HG03460 (cell line): ENCODE measurements around the gene GRIK4.
"Not testable (repeated sequence)": the region's sequence is repeated elsewhere in the genome, so short reads cannot be mapped to it uniquely, and the experiment has no call there.

ENCODE experiments used
- ATAC-seq: cut with Tn5 transposase; IDR thresholded peaks from one replicate; pipeline ENCODE4 v1.9.1; 2021; ENCODE audit not compliant: unreplicated experiment

The GRIK4 gene

GRCh38 chr11:120727752-120728151 is 216.2 kb downstream of the GRIK4 start:
- no peak for ATAC-seq

GRCh38 chr11:120735035-120735434 is 223.5 kb downstream of the GRIK4 start:
- no peak for ATAC-seq

GRCh38 chr11:120738516-120739046 is 227.0 kb downstream of the GRIK4 start:
- no peak for ATAC-seq

GRCh38 chr11:120739780-120740179 is 228.2 kb downstream of the GRIK4 start:
- ATAC-seq = no peak

GRCh38 chr11:120740380-120740779 is 228.8 kb downstream of the GRIK4 start:
- ATAC-seq = no peak

- ATAC-seq = no peak
These were observed 232.8 kb downstream of the GRIK4 start for GRCh38 chr11:120744016-120744994.

GRCh38 chr11:120746376-120746775 is 234.8 kb downstream of the GRIK4 start:
- ATAC-seq = no peak

- ATAC-seq = no peak
These were observed 235.5 kb downstream of the GRIK4 start for GRCh38 chr11:120746836-120747609.

GRCh38 chr11:120747850-120748814 is 236.6 kb downstream of the GRIK4 start:
- no peak for ATAC-seq

- no peak for ATAC-seq
These were observed 237.8 kb downstream of the GRIK4 start for GRCh38 chr11:120749395-120749794.

GRCh38 chr11:120750647-120751549 is 239.3 kb downstream of the GRIK4 start:
- no peak for ATAC-seq

GRCh38 chr11:120751550-120751949 is 240.0 kb downstream of the GRIK4 start:
- ATAC-seq = no peak

- no peak for ATAC-seq
These were observed 241.1 kb downstream of the GRIK4 start for GRCh38 chr11:120752668-120753067.

- no peak for ATAC-seq
These were observed 245.4 kb downstream of the GRIK4 start for GRCh38 chr11:120756931-120757330.

- ATAC-seq = no peak
These were observed 247.5 kb downstream of the GRIK4 start for GRCh38 chr11:120759046-120759445.

- ATAC-seq = not testable (repeated sequence)
These were observed 254.2 kb downstream of the GRIK4 start for GRCh38 chr11:120765710-120766109.

GRCh38 chr11:120766318-120766717 is 254.8 kb downstream of the GRIK4 start:
- ATAC-seq = no peak

GRCh38 chr11:120768949-120769348 is 257.4 kb downstream of the GRIK4 start:
- ATAC-seq = no peak

GRCh38 chr11:120769906-120770305 is 258.4 kb downstream of the GRIK4 start:
- ATAC-seq = no peak
